IMR-90 (cell line): ENCODE measurements around the gene CLCNKA. TPM values are rescaled to one million over a fixed set of nuclear protein-coding genes. Genes with fewer than 3 reads are reported as not detected.

ENCODE experiments used
- ATAC-seq: fragments of 200-7000 bp; cut with Tn5 transposase; 2 replicates; pipeline ENCODE4 v1.9.1; 2020; ENCODE audit warnings: low read depth, mild to moderate bottlenecking, moderate library complexity
- BruUV-seq: library from RNA; stranded (reverse); fragments of 400-500 nt; replicated peaks from 2 replicates; lab custom pipeline; 2021; lab: Mats Ljungman, UMichigan
- CTCF ChIA-PET: fragments of 300-600 bp; formaldehyde crosslinking; extraction: SDS; loops from one replicate; lab custom pipeline; 2021; ENCODE audit warnings: antibody characterized with exemption; lab: Yijun Ruan, JAX
- POLR2A ChIA-PET: fragments of 300-600 bp; sonication (Branson Sonifier 250); formaldehyde crosslinking; loops from one replicate; lab custom pipeline; 2022; ENCODE audit warnings: antibody characterized with exemption; ENCODE audit not compliant: unreplicated experiment; lab: Charles Lee
- DNase-seq: peaks from one replicate; pipeline ENCODE4 v3.0.0; 2013
- H2AFZ ChIP-seq: replicated peaks from 2 replicates; pipeline ENCODE3; 2013; ENCODE audit warnings: low read length, mild to moderate bottlenecking; ENCODE audit not compliant: poor library complexity
- H2AK5ac ChIP-seq: 2 replicates; pipeline ENCODE4 v1.6.1; 2013; ENCODE audit warnings: low read depth, low read length, inconsistent platforms
- H2AK9ac ChIP-seq: replicated peaks from 2 replicates; pipeline ENCODE3; 2013; ENCODE audit warnings: mild to moderate bottlenecking, low read depth, low read length, moderate library complexity; ENCODE audit not compliant: poor library complexity
- H2BK120ac ChIP-seq: 2 replicates; pipeline ENCODE4 v1.6.1; 2013; ENCODE audit warnings: low read depth, low read length, inconsistent platforms
- H2BK15ac ChIP-seq: 3 replicates; pipeline ENCODE4 v1.6.1; 2013; ENCODE audit warnings: low read depth, low read length, inconsistent platforms
- H2BK20ac ChIP-seq: 2 replicates; pipeline ENCODE4 v1.6.1; 2013; ENCODE audit warnings: low read depth, mild to moderate bottlenecking, inconsistent platforms, low read length, moderate library complexity
- H2BK5ac ChIP-seq: 2 replicates; pipeline ENCODE4 v1.6.1; 2013; ENCODE audit warnings: mild to moderate bottlenecking, low read depth, low read length, inconsistent platforms; ENCODE audit not compliant: poor library complexity, severe bottlenecking
- H3K14ac ChIP-seq: replicated peaks from 2 replicates; pipeline ENCODE4 v1.6.1; 2013; ENCODE audit warnings: low read depth, low read length, inconsistent platforms
- H3K18ac ChIP-seq: 2 replicates; pipeline ENCODE4 v1.6.1; 2013; ENCODE audit warnings: low read depth, low read length, control low read depth
- H3K23ac ChIP-seq: 2 replicates; pipeline ENCODE4 v1.6.1; 2013; ENCODE audit warnings: low read depth, low read length, inconsistent platforms
- H3K27ac ChIP-seq: 2 replicates; pipeline ENCODE4 v1.5.1; 2013; ENCODE audit warnings: mild to moderate bottlenecking, control low read depth, low read length; ENCODE audit not compliant: insufficient read depth
- H3K27me3 ChIP-seq: 2 replicates; pipeline ENCODE4 v1.6.1; 2013; ENCODE audit warnings: low read length; ENCODE audit not compliant: control insufficient read depth, insufficient read depth
- H3K36me3 ChIP-seq: 2 replicates; pipeline ENCODE4 v1.6.1; 2013; ENCODE audit warnings: low read length, mixed read lengths; ENCODE audit not compliant: control insufficient read depth, insufficient read depth
- H3K4ac ChIP-seq: 2 replicates; pipeline ENCODE4 v1.6.1; 2013; ENCODE audit warnings: low read depth, low read length, inconsistent platforms
- H3K4me1 ChIP-seq: 2 replicates; pipeline ENCODE4 v1.6.1; 2013; ENCODE audit warnings: low read length, mixed read lengths; ENCODE audit not compliant: control insufficient read depth, insufficient read depth
- H3K4me2 ChIP-seq: 2 replicates; pipeline ENCODE4 v1.6.1; 2013; ENCODE audit warnings: low read depth, mild to moderate bottlenecking, control low read depth, low read length, moderate library complexity
- H3K4me3 ChIP-seq: 2 replicates; pipeline ENCODE4 v1.5.1; 2013; ENCODE audit warnings: low read depth, mild to moderate bottlenecking, control low read depth, low read length, moderate library complexity; ENCODE audit not compliant: insufficient read depth
- H3K56ac ChIP-seq: 2 replicates; pipeline ENCODE4 v1.6.1; 2013; ENCODE audit warnings: low read length, inconsistent platforms; ENCODE audit not compliant: insufficient read depth; ENCODE audit errors: extremely low read depth
- H3K79me1 ChIP-seq, 2 experiments: 2 replicates each; pipeline ENCODE4 v1.6.1; 2013; ENCODE audit warnings: low read length in 2 of 2, inconsistent platforms in 1 of 2, low read depth in 1 of 2
- H3K9ac ChIP-seq: 2 replicates; pipeline ENCODE4 v1.6.1; 2013; ENCODE audit warnings: low read depth, low read length, control low read depth
- H3K9me1 ChIP-seq: 2 replicates; pipeline ENCODE4 v1.6.1; 2013; ENCODE audit warnings: low read length, inconsistent platforms; ENCODE audit not compliant: insufficient read depth
- H3K9me3 ChIP-seq: 2 replicates; pipeline ENCODE4 v1.6.1; 2013; ENCODE audit warnings: low read length; ENCODE audit not compliant: control insufficient read depth, insufficient read depth
- H4K20me1 ChIP-seq: 2 replicates; pipeline ENCODE4 v1.6.1; 2013; ENCODE audit warnings: low read length, inconsistent platforms; ENCODE audit not compliant: insufficient read depth
- H4K5ac ChIP-seq: 2 replicates; pipeline ENCODE4 v1.6.1; 2013; ENCODE audit warnings: mild to moderate bottlenecking, low read depth, low read length, control low read depth
- H4K8ac ChIP-seq, 2 experiments: 2 replicates each; pipeline ENCODE4 v1.6.1; 2013; ENCODE audit warnings: low read depth in 2 of 2, low read length in 2 of 2, control low read depth in 1 of 2, inconsistent platforms in 1 of 2
- H4K91ac ChIP-seq: 2 replicates; pipeline ENCODE4 v1.6.1; 2013; ENCODE audit warnings: low read depth, low read length, inconsistent platforms; ENCODE audit not compliant: insufficient read depth
- BHLHE40 ChIP-seq: fragments of 150-350 bp; IDR thresholded peaks from 2 replicates; pipeline ENCODE4 v1.6.1; 2016; ENCODE audit warnings: mild to moderate bottlenecking, low read depth, low read length
- CEBPB ChIP-seq: IDR thresholded peaks from 2 replicates; pipeline ENCODE4 v1.6.1; 2012; ENCODE audit warnings: low read depth, low read length, improper control_type of control experiment
- CHD1 ChIP-seq: IDR thresholded peaks from 2 replicates; pipeline ENCODE4 v1.6.1; 2012; ENCODE audit warnings: low read depth, low read length, improper control_type of control experiment
- CTCF ChIP-seq: conservative IDR thresholded peaks from 2 replicates; pipeline ENCODE4 v1.5.1; 2012; ENCODE audit warnings: mild to moderate bottlenecking, low read depth, low read length, improper control_type of control experiment
- ELK1 ChIP-seq: fragments of 150-350 bp; IDR thresholded peaks from 2 replicates; pipeline ENCODE4 v1.6.1; 2016; ENCODE audit warnings: low read depth, mild to moderate bottlenecking, low read length, moderate library complexity, borderline replicate concordance
- FOS ChIP-seq: fragments of 150-350 bp; IDR thresholded peaks from 2 replicates; pipeline ENCODE4 v1.6.1; 2016; ENCODE audit warnings: low read depth, low read length
- MAFK ChIP-seq: IDR thresholded peaks from 2 replicates; pipeline ENCODE4 v1.6.1; 2012; ENCODE audit warnings: low read depth, low read length, improper control_type of control experiment
- MAZ ChIP-seq: IDR thresholded peaks from 2 replicates; pipeline ENCODE4 v1.6.1; 2012; ENCODE audit warnings: low read depth, mild to moderate bottlenecking, low read length, improper control_type of control experiment, moderate library complexity, borderline replicate concordance
- MXI1 ChIP-seq: IDR thresholded peaks from 2 replicates; pipeline ENCODE4 v1.6.1; 2012; ENCODE audit warnings: low read depth, mild to moderate bottlenecking, low read length, moderate library complexity, borderline replicate concordance
- NFE2L2 ChIP-seq: fragments of 150-350 bp; IDR thresholded peaks from 2 replicates; pipeline ENCODE4 v1.6.1; 2016; ENCODE audit warnings: low read depth, mild to moderate bottlenecking, low read length
- POLR2A ChIP-seq: IDR thresholded peaks from 2 replicates; pipeline ENCODE4 v1.6.1; 2012; ENCODE audit warnings: mild to moderate bottlenecking, low read depth, low read length
- RAD21 ChIP-seq: IDR thresholded peaks from 2 replicates; pipeline ENCODE4 v1.6.1; 2012; ENCODE audit warnings: low read length, improper control_type of control experiment
- RCOR1 ChIP-seq: IDR thresholded peaks from 2 replicates; pipeline ENCODE4 v1.6.1; 2012; ENCODE audit warnings: mild to moderate bottlenecking, low read length, improper control_type of control experiment; ENCODE audit not compliant: insufficient replicate concordance
- RFX5 ChIP-seq: IDR thresholded peaks from 2 replicates; pipeline ENCODE4 v1.8.0; 2012; ENCODE audit warnings: low read depth, mild to moderate bottlenecking, low read length, moderate library complexity
- SMC3 ChIP-seq: fragments of 150-350 bp; IDR thresholded peaks from 2 replicates; pipeline ENCODE4 v1.6.1; 2016; ENCODE audit warnings: low read depth, mild to moderate bottlenecking, antibody characterized with exemption, low read length, moderate library complexity
- USF2 ChIP-seq: fragments of 150-350 bp; IDR thresholded peaks from 2 replicates; pipeline ENCODE4 v1.6.1; 2017; ENCODE audit warnings: mild to moderate bottlenecking, antibody characterized with exemption, low read length, low read depth
- WGBS, 2 experiments: methylation state at CpG; one replicate each; pipeline versions ENCODE4 v1.1.5 to v1.1.7; 2013; ENCODE audit warnings: missing lambda C conversion rate in 2 of 2; ENCODE audit not compliant: insufficient read length in 1 of 2; ENCODE audit errors: extremely low coverage in 2 of 2; 5-methylcytosine and 5-hydroxymethylcytosine counted together
- dilution Hi-C: fragments of 300-500 bp; cut with HindIII; formaldehyde crosslinking; loops from one replicate; pipeline ENCODE4 v1.14.3; 2018; ENCODE audit warnings: low sequenced_read_pairs; ENCODE audit not compliant: unreplicated experiment
- in situ Hi-C: fragments of 300-500 bp; cut with MboI; formaldehyde crosslinking; loops from 3 replicates; pipeline ENCODE4 v1.14.3; 2019; ENCODE audit warnings: low sequenced_read_pairs, inconsistent platforms, mixed read lengths
- intact Hi-C: fragments of 100-400 bp; cut with micrococcal nuclease; formaldehyde crosslinking; loops from 2 replicates; pipeline ENCODE4 v1.10.0; 2022
- polyA plus RNA-seq, 3 experiments: library from polyadenylated mRNA; depleted of rRNA; stranded (reverse); fragments of >200 nt; gene quantifications; 2 replicates each; pipeline ENCODE4 v1.2.3, GENCODE V29; 2012; ENCODE audit warnings: low replicate concordance in 1 of 3
- total RNA-seq: library from RNA; depleted of rRNA; stranded (reverse); fragments of >200 nt; gene quantifications from 2 replicates; pipeline ENCODE4 v1.2.3, GENCODE V29; 2012

Gene CLCNKA
- total and polyA plus RNA-seq, 2 of the 4 experiments (the other 2 are of a cell fraction): 0.05 TPM; not detected in 1

- Histone ChIP-seq H2BK20ac (no peak overlapping the region), H3K27me3 (peaks cover 29% of the 10 kb centered on the region), H3K4me1 (no peaks in the 10 kb centered on the region), H2AFZ (no peak overlapping the region), H4K20me1 (no peaks in the 10 kb centered on the region), H3K79me1 (no peaks in the 10 kb centered on the region), H4K5ac (no peak overlapping the region), H3K9ac (no peak overlapping the region), H3K4ac (no peak overlapping the region), H3K36me3 (no peaks in the 10 kb centered on the region), H3K4me2 (no peak overlapping the region), H2BK120ac (no peak overlapping the region), H3K27ac (no peak overlapping the region), H2BK5ac (no peak overlapping the region), H4K91ac (no peak overlapping the region), H3K9me1 (no peaks in the 10 kb centered on the region), H3K23ac (no peak overlapping the region), H3K4me3 (no peak overlapping the region), H2BK15ac (no peak overlapping the region), H4K8ac (no peak overlapping the region), H3K9me3 (no peaks in the 10 kb centered on the region), H2AK9ac (no peak overlapping the region), H3K56ac (no peak overlapping the region), H3K18ac (no peak overlapping the region), H2AK5ac (no peak overlapping the region), H3K14ac (no peak overlapping the region)
- in situ Hi-C loops (no loop called here), intact Hi-C loops (no loop called here), dilution Hi-C loops (no loop called here)
- DNase-seq: no peak
- no peak for ATAC-seq
- TF ChIP-seq NFE2L2 (no peak), USF2 (no peak), ELK1 (no peak), CHD1 (no peak), SMC3 (no peak), FOS (no peak), POLR2A (no peak), RFX5 (no peak), CTCF (no peak), RAD21 (no peak), MAFK (no peak), MAZ (no peak), BHLHE40 (no peak), RCOR1 (no peak), CEBPB (no peak), MXI1 (no peak)
- BruUV-seq: no TSS peak
- 53% methylated on average over 2 of the region's 4 CpGs; no CpG with 5 or more reads in 1 of the 2 experiments for WGBS, 2 experiments
- ChIA-PET CTCF (no interaction called here), POLR2A (no interaction called here)
These were observed 16.7 kb downstream of the CLCNKA start for GRCh38 chr1:16038620-16038912.
